ENCODE data around the gene RTRAF. TPM values are rescaled to one million over a fixed set of nuclear protein-coding genes. Genes with fewer than 3 reads are reported as not detected.

The RTRAF gene
- total and polyA plus RNA-seq, 4 donors, result 84.1 to 167 (median 134) TPM

- Histone ChIP-seq H3K4me3 (no peak overlapping the region), H3K27ac (ENCODE audit: low read depth in 1 of 2, low read length in 1 of 2) (peak overlapping the region in 1 of 2 donors; percentile 59), H3K36me3 (ENCODE audit: control insufficient read depth in 4 of 4, insufficient read depth in 4 of 4, low read length in 4 of 4) (no peaks in the 10 kb centered on the region), H3K4me1 (ENCODE audit: control insufficient read depth in 5 of 5, insufficient read depth in 5 of 5, low read length in 5 of 5) (peaks cover 0 to 13% (median 0%) of the 10 kb centered on the region in 5 donors), H3K9ac (ENCODE audit: insufficient read depth in 1 of 2, low read length in 2 of 2) (no peak overlapping the region), H3K9me3 (ENCODE audit: control insufficient read depth in 4 of 4, insufficient read depth in 3 of 4, low read length in 3 of 4) (no peaks in the 10 kb centered on the region), H3K27me3 (ENCODE audit: control insufficient read depth in 3 of 3, insufficient read depth in 3 of 3, low read length in 2 of 3) (no peaks in the 10 kb centered on the region)
- TF ChIP-seq, protein P1, sequence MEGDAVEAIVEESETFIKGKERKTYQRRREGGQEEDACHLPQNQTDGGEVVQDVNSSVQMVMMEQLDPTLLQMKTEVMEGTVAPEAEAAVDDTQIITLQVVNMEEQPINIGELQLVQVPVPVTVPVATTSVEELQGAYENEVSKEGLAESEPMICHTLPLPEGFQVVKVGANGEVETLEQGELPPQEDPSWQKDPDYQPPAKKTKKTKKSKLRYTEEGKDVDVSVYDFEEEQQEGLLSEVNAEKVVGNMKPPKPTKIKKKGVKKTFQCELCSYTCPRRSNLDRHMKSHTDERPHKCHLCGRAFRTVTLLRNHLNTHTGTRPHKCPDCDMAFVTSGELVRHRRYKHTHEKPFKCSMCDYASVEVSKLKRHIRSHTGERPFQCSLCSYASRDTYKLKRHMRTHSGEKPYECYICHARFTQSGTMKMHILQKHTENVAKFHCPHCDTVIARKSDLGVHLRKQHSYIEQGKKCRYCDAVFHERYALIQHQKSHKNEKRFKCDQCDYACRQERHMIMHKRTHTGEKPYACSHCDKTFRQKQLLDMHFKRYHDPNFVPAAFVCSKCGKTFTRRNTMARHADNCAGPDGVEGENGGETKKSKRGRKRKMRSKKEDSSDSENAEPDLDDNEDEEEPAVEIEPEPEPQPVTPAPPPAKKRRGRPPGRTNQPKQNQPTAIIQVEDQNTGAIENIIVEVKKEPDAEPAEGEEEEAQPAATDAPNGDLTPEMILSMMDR (IDR thresholded peaks at IDR 0.05; ENCODE audit: control extremely low read depth, extremely low read depth), result peak; percentile 86
- peak; percentile 88 to 93 (median 90) for DNase-seq
- ATAC-seq (ENCODE audit: insufficient read depth, low FRiP score), result peak; percentile 74
- WGBS, 2 donors, result 26 to 28% methylated on average over 17 of the region's 17 CpGs
These were observed 10.1 kb upstream of the RTRAF start for GRCh38 chr14:51979088-51979709.

DNA sequence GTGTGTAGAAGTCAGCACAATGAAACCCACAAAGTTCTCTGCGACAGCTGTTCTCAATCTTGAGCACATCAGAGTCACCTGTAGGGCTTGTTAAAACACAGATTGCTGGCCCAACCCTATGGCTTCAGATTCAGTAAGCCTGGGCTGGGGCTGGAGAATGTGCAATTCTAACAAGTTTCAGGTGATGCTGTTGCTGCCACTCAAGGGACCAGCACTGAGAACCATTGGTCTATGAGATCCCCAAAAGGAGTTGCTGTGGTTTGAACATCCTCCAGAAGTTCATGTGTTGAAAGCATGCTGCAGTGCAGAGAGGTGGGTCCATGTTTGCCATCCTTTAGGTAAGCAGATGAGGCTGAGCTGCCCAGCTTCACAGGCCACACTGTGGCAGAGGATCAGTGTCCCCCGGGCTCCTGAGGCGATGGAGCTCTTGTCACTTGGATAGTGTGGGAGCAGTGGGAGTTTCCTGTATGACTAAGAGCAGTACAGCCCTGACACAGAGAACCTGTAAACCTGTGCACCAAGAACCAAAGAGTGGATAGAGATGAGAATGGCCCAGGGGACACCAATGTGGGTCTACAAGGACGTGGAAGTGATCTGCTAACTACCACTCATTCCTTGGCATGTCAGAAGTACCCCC, 8.0 kb upstream of the RTRAF start:
- Histone ChIP-seq H3K4me3 (no peak overlapping the region), H3K36me3 (ENCODE audit: control insufficient read depth in 4 of 4, insufficient read depth in 4 of 4, low read length in 4 of 4) (no peaks in the 10 kb centered on the region), H3K9ac (ENCODE audit: insufficient read depth in 1 of 2, low read length in 2 of 2) (no peak overlapping the region), H3K4me1 (ENCODE audit: control insufficient read depth in 5 of 5, insufficient read depth in 5 of 5, low read length in 5 of 5) (peaks cover 0 to 13% (median 0%) of the 10 kb centered on the region in 5 donors), H3K27ac (ENCODE audit: low read depth in 1 of 2, low read length in 1 of 2) (no peak overlapping the region), H3K27me3 (ENCODE audit: control insufficient read depth in 3 of 3, insufficient read depth in 3 of 3, low read length in 2 of 3) (no peaks in the 10 kb centered on the region), H3K9me3 (ENCODE audit: control insufficient read depth in 4 of 4, insufficient read depth in 3 of 4, low read length in 3 of 4) (no peaks in the 10 kb centered on the region)
- no peak for ATAC-seq (ENCODE audit: insufficient read depth, low FRiP score)
- TF ChIP-seq, protein P1 (IDR thresholded peaks at IDR 0.05; ENCODE audit: control extremely low read depth, extremely low read depth), result no peak
- 93 to 97% methylated on average over 4 of the region's 4 CpGs for WGBS, 2 donors
- DNase-seq, result no peak

DNA sequence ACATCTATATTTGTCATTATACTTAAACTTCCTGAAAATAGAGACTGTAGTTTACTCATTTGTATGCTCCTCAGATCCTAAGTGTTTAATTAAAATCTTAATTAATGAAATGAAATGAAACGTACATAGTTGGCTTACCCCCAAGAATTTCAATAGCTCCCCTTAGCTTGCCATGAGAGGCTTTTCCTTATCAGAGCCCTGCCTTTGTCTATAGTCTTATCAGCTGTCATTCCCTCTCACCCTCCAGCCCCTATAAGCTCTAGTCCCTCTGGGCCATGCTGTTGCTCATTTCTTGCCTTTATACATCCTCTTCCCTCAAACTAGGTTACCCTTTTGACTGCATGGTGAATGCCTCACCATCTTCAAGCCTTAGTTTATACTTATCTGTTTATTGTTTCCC, 1.1 kb upstream of the RTRAF start:
- Histone ChIP-seq H3K9ac (ENCODE audit: insufficient read depth in 1 of 2, low read length in 2 of 2) (no peak overlapping the region), H3K36me3 (ENCODE audit: control insufficient read depth in 4 of 4, insufficient read depth in 4 of 4, low read length in 4 of 4) (peaks cover 4 to 7% (median 5%) of the 10 kb centered on the region in 4 donors), H3K9me3 (ENCODE audit: control insufficient read depth in 4 of 4, insufficient read depth in 3 of 4, low read length in 3 of 4) (no peaks in the 10 kb centered on the region), H3K4me1 (ENCODE audit: control insufficient read depth in 5 of 5, insufficient read depth in 5 of 5, low read length in 5 of 5) (peaks cover 0 to 19% (median 0%) of the 10 kb centered on the region in 5 donors), H3K27ac (ENCODE audit: low read depth in 1 of 2, low read length in 1 of 2) (peak overlapping the region in 1 of 2 donors; percentile 63), H3K27me3 (ENCODE audit: control insufficient read depth in 3 of 3, insufficient read depth in 3 of 3, low read length in 2 of 3) (no peaks in the 10 kb centered on the region), H3K4me3 (no peak overlapping the region)
- no peak for ATAC-seq (ENCODE audit: insufficient read depth, low FRiP score)
- TF ChIP-seq, protein P1 (IDR thresholded peaks at IDR 0.05; ENCODE audit: control extremely low read depth, extremely low read depth), result no peak
- 70 to 90% methylated on average over 1 of the region's 1 CpG for WGBS, 2 donors
- DNase-seq, result no peak
